ENCODE results near the gene DDX24. TPM values are rescaled to one million over a fixed set of nuclear protein-coding genes. Genes with fewer than 3 reads are reported as not detected.

The DDX24 gene
- total RNA-seq, 1 donor from 2014 or later: 49.6 TPM

- Histone ChIP-seq H3K36me3 (ENCODE audit: control insufficient read depth in 3 of 3, insufficient read depth in 3 of 3, low read length in 3 of 3) (peaks cover 69 to 79% (median 72%) of the 10 kb centered on the region in 3 donors), H3K9me3 (ENCODE audit: control insufficient read depth in 3 of 3, low read length in 3 of 3) (no peaks in the 10 kb centered on the region), H3K4me1 (ENCODE audit: control insufficient read depth in 3 of 3, insufficient read depth in 3 of 3, low read length in 3 of 3) (peaks cover 21 to 26% (median 22%) of the 10 kb centered on the region in 3 donors), H3K27me3 (ENCODE audit: control insufficient read depth in 3 of 3, insufficient read depth in 3 of 3, low read length in 3 of 3) (no peaks in the 10 kb centered on the region), H3K4me3 (ENCODE audit: low read length in 3 of 3) (no peak overlapping the region), H3K9ac (ENCODE audit: low read depth in 1 of 3, low read length in 3 of 3) (no peak overlapping the region), H3K27ac (ENCODE audit: low read depth, low read length) (no peak overlapping the region)
Measured at GRCh38 chr14:94052199-94052598, 28.8 kb downstream of the DDX24 start.

DNA sequence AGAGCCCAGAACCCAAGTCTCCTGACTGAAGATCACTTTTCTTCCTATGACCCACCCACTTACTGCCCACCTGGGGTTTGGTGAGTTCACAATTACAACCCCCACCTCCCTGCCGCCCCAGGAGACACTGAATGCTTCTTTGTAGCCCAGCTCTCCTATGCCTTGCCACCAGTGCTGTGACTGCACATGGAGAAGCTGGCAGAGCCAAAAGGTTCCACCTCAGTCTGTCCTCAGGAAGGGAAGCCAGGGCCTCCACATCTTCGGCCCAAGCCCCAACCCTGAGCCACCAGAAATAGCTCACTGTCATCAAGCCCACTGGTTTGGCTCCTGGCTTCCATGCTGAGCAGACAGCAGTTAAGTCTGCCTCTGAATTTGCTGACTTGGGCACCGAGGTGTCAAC is 29.2 kb downstream of the DDX24 start:
- Histone ChIP-seq H3K9ac (ENCODE audit: low read depth in 1 of 3, low read length in 3 of 3) (no peak overlapping the region), H3K4me1 (ENCODE audit: control insufficient read depth in 3 of 3, insufficient read depth in 3 of 3, low read length in 3 of 3) (peaks cover 21 to 25% (median 21%) of the 10 kb centered on the region in 3 donors), H3K27me3 (ENCODE audit: control insufficient read depth in 3 of 3, insufficient read depth in 3 of 3, low read length in 3 of 3) (no peaks in the 10 kb centered on the region), H3K9me3 (ENCODE audit: control insufficient read depth in 3 of 3, low read length in 3 of 3) (no peaks in the 10 kb centered on the region), H3K4me3 (ENCODE audit: low read length in 3 of 3) (no peak overlapping the region), H3K36me3 (ENCODE audit: control insufficient read depth in 3 of 3, insufficient read depth in 3 of 3, low read length in 3 of 3) (peaks cover 68 to 80% (median 77%) of the 10 kb centered on the region in 3 donors), H3K27ac (ENCODE audit: low read depth, low read length) (no peak overlapping the region)

DNA sequence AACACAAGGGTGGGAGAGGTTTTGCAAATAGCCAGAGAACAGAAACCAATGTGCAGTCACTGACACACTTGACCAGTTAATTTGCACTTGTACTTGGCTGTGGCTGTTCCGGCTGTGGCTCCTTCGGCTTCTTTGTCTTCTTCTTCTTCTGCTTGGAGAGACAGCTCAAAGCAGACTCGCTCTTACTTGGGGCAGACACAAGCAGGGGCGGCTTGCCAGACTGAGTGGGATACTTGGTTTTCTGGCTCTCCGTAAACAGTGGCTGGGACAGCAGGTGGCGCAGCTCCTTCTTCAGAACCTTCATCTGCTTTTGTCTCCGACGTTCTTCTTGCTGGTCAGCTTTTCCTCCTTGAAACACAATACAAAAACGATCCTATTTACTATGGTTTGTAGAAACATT is 29.9 kb downstream of the DDX24 start:
- Histone ChIP-seq H3K4me3 (ENCODE audit: low read length in 3 of 3) (no peak overlapping the region), H3K36me3 (ENCODE audit: control insufficient read depth in 3 of 3, insufficient read depth in 3 of 3, low read length in 3 of 3) (peaks cover 67 to 80% (median 80%) of the 10 kb centered on the region in 3 donors), H3K9me3 (ENCODE audit: control insufficient read depth in 3 of 3, low read length in 3 of 3) (no peaks in the 10 kb centered on the region), H3K27me3 (ENCODE audit: control insufficient read depth in 3 of 3, insufficient read depth in 3 of 3, low read length in 3 of 3) (no peaks in the 10 kb centered on the region), H3K9ac (ENCODE audit: low read depth in 1 of 3, low read length in 3 of 3) (no peak overlapping the region), H3K4me1 (ENCODE audit: control insufficient read depth in 3 of 3, insufficient read depth in 3 of 3, low read length in 3 of 3) (peaks cover 18 to 25% (median 21%) of the 10 kb centered on the region in 3 donors), H3K27ac (ENCODE audit: low read depth, low read length) (no peak overlapping the region)

- H3K27me3 ChIP-seq (ENCODE audit: control insufficient read depth in 3 of 3, insufficient read depth in 3 of 3, low read length in 3 of 3): no peaks in the 10 kb centered on the region
- no peak overlapping the region for H3K27ac ChIP-seq (ENCODE audit: low read depth, low read length)
- H3K4me1 ChIP-seq (ENCODE audit: control insufficient read depth in 3 of 3, insufficient read depth in 3 of 3, low read length in 3 of 3): peaks cover 18 to 25% (median 21%) of the 10 kb centered on the region in 3 donors
- H3K9me3 ChIP-seq (ENCODE audit: control insufficient read depth in 3 of 3, low read length in 3 of 3): no peaks in the 10 kb centered on the region
- H3K4me3 ChIP-seq (ENCODE audit: low read length in 3 of 3): no peak overlapping the region
- H3K36me3 ChIP-seq (ENCODE audit: control insufficient read depth in 3 of 3, insufficient read depth in 3 of 3, low read length in 3 of 3): peaks cover 67 to 80% (median 80%) of the 10 kb centered on the region in 3 donors
- no peak overlapping the region for H3K9ac ChIP-seq (ENCODE audit: low read depth in 1 of 3, low read length in 3 of 3)
Measured at GRCh38 chr14:94050231-94050880, 30.6 kb downstream of the DDX24 start.

- no peak overlapping the region for H3K9ac ChIP-seq (ENCODE audit: low read depth in 1 of 3, low read length in 3 of 3)
- H3K27me3 ChIP-seq (ENCODE audit: control insufficient read depth in 3 of 3, insufficient read depth in 3 of 3, low read length in 3 of 3): no peaks in the 10 kb centered on the region
- H3K4me1 ChIP-seq (ENCODE audit: control insufficient read depth in 3 of 3, insufficient read depth in 3 of 3, low read length in 3 of 3): peaks cover 18 to 25% (median 21%) of the 10 kb centered on the region in 3 donors
- H3K36me3 ChIP-seq (ENCODE audit: control insufficient read depth in 3 of 3, insufficient read depth in 3 of 3, low read length in 3 of 3): peaks cover 62 to 79% (median 75%) of the 10 kb centered on the region in 3 donors
- H3K9me3 ChIP-seq (ENCODE audit: control insufficient read depth in 3 of 3, low read length in 3 of 3): no peaks in the 10 kb centered on the region
- no peak overlapping the region for H3K27ac ChIP-seq (ENCODE audit: low read depth, low read length)
- no peak overlapping the region for H3K4me3 ChIP-seq (ENCODE audit: low read length in 3 of 3)
Measured at GRCh38 chr14:94049625-94050023, 31.4 kb downstream of the DDX24 start.

- Histone ChIP-seq H3K4me3 (ENCODE audit: low read length in 3 of 3) (no peak overlapping the region), H3K27ac (ENCODE audit: low read depth, low read length) (no peak overlapping the region), H3K4me1 (ENCODE audit: control insufficient read depth in 3 of 3, insufficient read depth in 3 of 3, low read length in 3 of 3) (peaks cover 18 to 27% (median 21%) of the 10 kb centered on the region in 3 donors), H3K9me3 (ENCODE audit: control insufficient read depth in 3 of 3, low read length in 3 of 3) (no peaks in the 10 kb centered on the region), H3K36me3 (ENCODE audit: control insufficient read depth in 3 of 3, insufficient read depth in 3 of 3, low read length in 3 of 3) (peaks cover 63 to 76% (median 70%) of the 10 kb centered on the region in 3 donors), H3K27me3 (ENCODE audit: control insufficient read depth in 3 of 3, insufficient read depth in 3 of 3, low read length in 3 of 3) (no peaks in the 10 kb centered on the region), H3K9ac (ENCODE audit: low read depth in 1 of 3, low read length in 3 of 3) (no peak overlapping the region)
Measured at GRCh38 chr14:94048691-94049624, 32.0 kb downstream of the DDX24 start.

- no peaks in the 10 kb centered on the region for H3K27me3 ChIP-seq (ENCODE audit: control insufficient read depth in 3 of 3, insufficient read depth in 3 of 3, low read length in 3 of 3)
- H3K9me3 ChIP-seq (ENCODE audit: control insufficient read depth in 3 of 3, low read length in 3 of 3): no peaks in the 10 kb centered on the region
- H3K36me3 ChIP-seq (ENCODE audit: control insufficient read depth in 3 of 3, insufficient read depth in 3 of 3, low read length in 3 of 3): peaks cover 60 to 74% (median 71%) of the 10 kb centered on the region in 3 donors
- H3K9ac ChIP-seq (ENCODE audit: low read depth in 1 of 3, low read length in 3 of 3): no peak overlapping the region
- no peak overlapping the region for H3K4me3 ChIP-seq (ENCODE audit: low read length in 3 of 3)
- peaks cover 18 to 36% (median 26%) of the 10 kb centered on the region in 3 donors for H3K4me1 ChIP-seq (ENCODE audit: control insufficient read depth in 3 of 3, insufficient read depth in 3 of 3, low read length in 3 of 3)
- H3K27ac ChIP-seq (ENCODE audit: low read depth, low read length): no peak overlapping the region
Measured at GRCh38 chr14:94047581-94047980, 33.4 kb downstream of the DDX24 start.

- H3K9ac ChIP-seq (ENCODE audit: low read depth in 1 of 3, low read length in 3 of 3): no peak overlapping the region
- H3K9me3 ChIP-seq (ENCODE audit: control insufficient read depth in 3 of 3, low read length in 3 of 3): no peaks in the 10 kb centered on the region
- H3K4me3 ChIP-seq (ENCODE audit: low read length in 3 of 3): no peak overlapping the region
- H3K4me1 ChIP-seq (ENCODE audit: control insufficient read depth in 3 of 3, insufficient read depth in 3 of 3, low read length in 3 of 3): peaks cover 17 to 35% (median 22%) of the 10 kb centered on the region in 3 donors
- no peak overlapping the region for H3K27ac ChIP-seq (ENCODE audit: low read depth, low read length)
- H3K27me3 ChIP-seq (ENCODE audit: control insufficient read depth in 3 of 3, insufficient read depth in 3 of 3, low read length in 3 of 3): no peaks in the 10 kb centered on the region
- peaks cover 52 to 66% (median 63%) of the 10 kb centered on the region in 3 donors for H3K36me3 ChIP-seq (ENCODE audit: control insufficient read depth in 3 of 3, insufficient read depth in 3 of 3, low read length in 3 of 3)
Measured at GRCh38 chr14:94046696-94047250, 34.2 kb downstream of the DDX24 start.

- Histone ChIP-seq H3K9me3 (ENCODE audit: control insufficient read depth in 3 of 3, low read length in 3 of 3) (no peaks in the 10 kb centered on the region), H3K27me3 (ENCODE audit: control insufficient read depth in 3 of 3, insufficient read depth in 3 of 3, low read length in 3 of 3) (no peaks in the 10 kb centered on the region), H3K36me3 (ENCODE audit: control insufficient read depth in 3 of 3, insufficient read depth in 3 of 3, low read length in 3 of 3) (peaks cover 44 to 59% (median 55%) of the 10 kb centered on the region in 3 donors), H3K27ac (ENCODE audit: low read depth, low read length) (no peak overlapping the region), H3K4me3 (ENCODE audit: low read length in 3 of 3) (no peak overlapping the region), H3K9ac (ENCODE audit: low read depth in 1 of 3, low read length in 3 of 3) (no peak overlapping the region), H3K4me1 (ENCODE audit: control insufficient read depth in 3 of 3, insufficient read depth in 3 of 3, low read length in 3 of 3) (peaks cover 15 to 29% (median 18%) of the 10 kb centered on the region in 3 donors)
Measured at GRCh38 chr14:94045563-94046345, 35.2 kb downstream of the DDX24 start.

Data from skeletal muscle tissue (tissue), 4 donors.